Fibroblast of villous mesenchyme (primary cell): ENCODE measurements around the gene NRXN3. TPM values are rescaled to one million over a fixed set of nuclear protein-coding genes. Genes with fewer than 3 reads are reported as not detected.
A peak's percentile ranks its signal among the peaks of the same experiment; 100 is the strongest.

Experiments
- DNase-seq: peaks from one replicate; pipeline ENCODE4 v3.0.0-alpha.2; 2010; ENCODE audit warnings: low read depth
- H3K4me3 ChIP-seq: 2 replicates; pipeline ENCODE4 v1.5.1; 2011; ENCODE audit warnings: low read depth, mild to moderate bottlenecking, low read length
- CTCF ChIP-seq: IDR thresholded peaks from 2 replicates; pipeline ENCODE4 v1.5.1; 2012; ENCODE audit warnings: low read depth, mild to moderate bottlenecking, low read length; ENCODE audit not compliant: insufficient read depth
- total RNA-seq: library from RNA; depleted of rRNA; stranded (reverse); fragments of >200 nt; gene quantifications from 2 replicates; pipeline ENCODE4 v1.2.3, GENCODE V29; 2012

The NRXN3 gene
- total RNA-seq, 1 donor = 7.3 TPM

GRCh38 chr14:78586681-78587080, 416.5 kb downstream of the NRXN3 start:
- no peak for DNase-seq
- TF ChIP-seq CTCF = no peak
- H3K4me3 ChIP-seq = no peak overlapping the region

- H3K4me3 ChIP-seq = no peak overlapping the region
- no peak for DNase-seq
- no peak for TF ChIP-seq CTCF
Measured at GRCh38 chr14:78588906-78589305, 418.7 kb downstream of the NRXN3 start.

- no peak overlapping the region for H3K4me3 ChIP-seq
- DNase-seq = no peak
- TF ChIP-seq CTCF = no peak
Measured at GRCh38 chr14:78592616-78593219, 422.5 kb downstream of the NRXN3 start.

- no peak for DNase-seq
- no peak overlapping the region for H3K4me3 ChIP-seq
- TF ChIP-seq CTCF = no peak
Measured at GRCh38 chr14:78593949-78594348, 423.8 kb downstream of the NRXN3 start.

- H3K4me3 ChIP-seq = no peak overlapping the region
- no peak for DNase-seq
- TF ChIP-seq CTCF = no peak
Measured at GRCh38 chr14:78595797-78596196, 425.6 kb downstream of the NRXN3 start.

GRCh38 chr14:78598046-78598920, 428.1 kb downstream of the NRXN3 start:
- DNase-seq = peak; percentile 36
- H3K4me3 ChIP-seq = no peak overlapping the region
- peak; percentile 88 for TF ChIP-seq CTCF
